SK-N-SH (cell line): ENCODE results near the gene KPNA4. TPM values are rescaled to one million over a fixed set of nuclear protein-coding genes. Genes with fewer than 3 reads are reported as not detected.

Source experiments
- CTCF ChIA-PET: fragments of 300-600, 350-600 bp; formaldehyde crosslinking; extraction: SDS; loops from one replicate; lab custom pipeline; 2021; lab: Yijun Ruan, JAX
- POLR2A ChIA-PET: fragments of 350-600 bp; sonication (Branson Sonifier 250); formaldehyde crosslinking; extraction: SDS; loops from one replicate; lab custom pipeline; 2020; ENCODE audit warnings: antibody characterized with exemption, inconsistent platforms; lab: Yijun Ruan, JAX
- DNase-seq: peaks from one replicate; pipeline ENCODE4 v3.0.0; 2012
- H2AFZ ChIP-seq: fragments of 200-600 bp; sonication (generic); 2 replicates; pipeline ENCODE4 v1.8.1; 2016; ENCODE audit warnings: antibody characterized with exemption, mild to moderate bottlenecking, low read depth
- H3F3A ChIP-seq: fragments of 200-600 bp; sonication (generic); replicated peaks from 2 replicates; pipeline ENCODE3; 2016; ENCODE audit warnings: antibody characterized with exemption, mild to moderate bottlenecking; ENCODE audit not compliant: insufficient read depth
- H3K27ac ChIP-seq, 2 experiments: fragments of 200-500 bp in 1 of 2; fragments of 200-600 bp in 1 of 2; sonication (Bioruptor generic) in 1 of 2; sonication (generic), shearing (Covaris generic) in 1 of 2; 2 replicates each; pipeline versions ENCODE4 v1.5.1 to v1.6.1; 2014 to 2016; ENCODE audit warnings: low read depth in 2 of 2, inconsistent platforms in 1 of 2, low read length in 1 of 2, mild to moderate bottlenecking in 1 of 2, mixed read lengths in 1 of 2
- H3K27me3 ChIP-seq: fragments of 200-600 bp; sonication (generic), shearing (Covaris generic); 2 replicates; pipeline ENCODE4 v1.6.1; 2016; ENCODE audit warnings: mixed run types; ENCODE audit not compliant: insufficient read depth
- H3K36me3 ChIP-seq, 2 experiments: fragments of 200-500 bp in 1 of 2; fragments of 200-600 bp in 1 of 2; sonication (Bioruptor generic) in 1 of 2; sonication (generic) in 1 of 2; replicated peaks in 1 of 2; 2 replicates each; pipeline versions ENCODE3 to v1.5.1; 2014 to 2016; ENCODE audit warnings: low read length in 1 of 2, mild to moderate bottlenecking in 1 of 2; ENCODE audit not compliant: insufficient read depth in 2 of 2, control insufficient read depth in 1 of 2
- H3K4me1 ChIP-seq, 2 experiments: fragments of 200-500 bp in 1 of 2; fragments of 200-600 bp in 1 of 2; sonication (Bioruptor generic) in 1 of 2; sonication (generic), shearing (Covaris generic) in 1 of 2; 2 replicates each; pipeline versions ENCODE4 v1.5.1 to v1.6.1; 2014 to 2016; ENCODE audit warnings: low read depth in 1 of 2, low read length in 1 of 2, mixed run types in 1 of 2; ENCODE audit not compliant: insufficient read depth in 2 of 2, control insufficient read depth in 1 of 2
- H3K4me2 ChIP-seq: fragments of 200-600 bp; sonication (generic), shearing (Covaris generic); 2 replicates; pipeline ENCODE4 v1.6.1; 2017; ENCODE audit warnings: mixed run types
- H3K4me3 ChIP-seq, 2 experiments: fragments of 200-500 bp in 1 of 2; fragments of 200-600 bp in 1 of 2; sonication (Bioruptor generic) in 1 of 2; sonication (generic), shearing (Covaris generic) in 1 of 2; 2 replicates each; pipeline versions ENCODE4 v1.5.1 to v1.8.1; 2014 to 2016; ENCODE audit warnings: low read depth in 2 of 2, inconsistent platforms in 1 of 2, low read length in 1 of 2, mild to moderate bottlenecking in 1 of 2, mixed read lengths in 1 of 2, moderate library complexity in 1 of 2
- H3K79me2 ChIP-seq: fragments of 200-600 bp; sonication (generic); 2 replicates; pipeline ENCODE4 v1.8.1; 2017; ENCODE audit warnings: mild to moderate bottlenecking; ENCODE audit not compliant: insufficient read depth
- H3K9ac ChIP-seq: fragments of 200-600 bp; sonication (generic); 2 replicates; pipeline ENCODE4 v1.6.1; 2017; ENCODE audit warnings: mixed run types
- H3K9me2 ChIP-seq: fragments of 200-600 bp; sonication (generic); 2 replicates; pipeline ENCODE4 v1.6.1; 2017; ENCODE audit warnings: mixed run types
- H3K9me3 ChIP-seq: fragments of 200-600 bp; sonication (generic); 2 replicates; pipeline ENCODE4 v1.6.1; 2017; ENCODE audit warnings: mixed run types, mild to moderate bottlenecking, moderate library complexity
- H4K20me1 ChIP-seq: fragments of 200-600 bp; sonication (generic); 2 replicates; pipeline ENCODE4 v1.6.1; 2017; ENCODE audit warnings: mild to moderate bottlenecking, mixed run types; ENCODE audit not compliant: insufficient read depth
- ELF1 ChIP-seq: IDR thresholded peaks from 2 replicates; pipeline ENCODE4 v1.4.0; 2012
- GABPA ChIP-seq: IDR thresholded peaks from 2 replicates; pipeline ENCODE4 v1.4.0; 2012; ENCODE audit warnings: low read depth, mild to moderate bottlenecking
- GATA2 ChIP-seq: sonication (generic); formaldehyde crosslinking; IDR thresholded peaks from 2 replicates; pipeline ENCODE4 v1.5.0; 2020; ENCODE audit warnings: mild to moderate bottlenecking, missing genetic modification reagents
- RFX5 ChIP-seq: IDR thresholded peaks from 2 replicates; pipeline ENCODE4 v1.6.1; 2012; ENCODE audit warnings: mild to moderate bottlenecking, improper control_type of control experiment, low read length
- TAF1 ChIP-seq: IDR thresholded peaks from 2 replicates; pipeline ENCODE4 v1.6.1; 2012; ENCODE audit warnings: low read depth, mild to moderate bottlenecking, low read length, moderate library complexity, borderline replicate concordance
- TCF12 ChIP-seq: IDR thresholded peaks from 2 replicates; pipeline ENCODE4 v1.4.0; 2012
- YY1 ChIP-seq: IDR thresholded peaks from 2 replicates; pipeline ENCODE4 v1.4.0; 2012; ENCODE audit warnings: low read depth, mild to moderate bottlenecking
- WGBS: methylation state at CpG from one replicate; pipeline ENCODE4 v1.1.6; 2017; ENCODE audit warnings: low lambda C conversion rate; 5-methylcytosine and 5-hydroxymethylcytosine counted together
- polyA plus RNA-seq, 3 experiments: library from polyadenylated mRNA; depleted of rRNA; stranded (reverse); fragments of >200 nt; gene quantifications; 2 replicates each; pipeline ENCODE4 v1.2.3, GENCODE V29; 2012
- TF ChIP-seq, protein P1 (sequence below): IDR thresholded peaks from 2 replicates; pipeline ENCODE4; 2012
- TF ChIP-seq, protein P2 (sequence below): fragments of 150-350 bp; IDR thresholded peaks from 2 replicates; pipeline ENCODE4 v1.6.1; 2017; ENCODE audit warnings: antibody characterized with exemption, low read length, low read depth, borderline replicate concordance
- TF ChIP-seq, protein P3 (sequence below): IDR thresholded peaks from 2 replicates; pipeline ENCODE4 v1.4.0; 2012; ENCODE audit warnings: low read depth

Gene KPNA4
- polyA plus RNA-seq, 1 of the 3 experiments (the other 2 are of a cell fraction): 7.4 TPM

DNA sequence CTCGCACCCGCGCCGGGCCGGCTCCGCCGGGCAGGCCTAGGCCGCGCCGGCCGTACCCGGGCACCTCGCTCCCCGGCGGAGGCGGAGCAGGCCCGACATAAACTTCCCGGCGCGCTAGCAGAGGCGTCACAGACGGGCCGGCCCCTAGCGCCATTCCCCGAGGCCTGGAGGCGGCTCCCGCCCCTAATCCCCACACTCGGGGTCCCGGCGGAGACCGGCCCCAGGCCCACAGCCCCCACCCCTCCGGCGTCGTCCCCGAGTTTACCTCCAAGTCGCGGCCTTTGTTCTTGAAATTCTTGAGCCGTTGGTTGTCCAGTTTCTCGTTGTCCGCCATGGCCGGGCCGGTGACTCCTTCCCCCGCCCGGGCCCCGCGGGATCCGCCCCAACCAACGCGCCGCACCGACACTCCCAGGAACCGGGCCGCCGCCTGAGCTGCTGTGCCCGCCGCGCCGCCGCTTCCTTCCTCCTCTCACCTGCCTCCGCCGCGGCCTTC lies 376 bp downstream of the KPNA4 start:
- peak overlapping the region; percentile 45; the same call in 1 of the 2 replicates for H3K4me2 ChIP-seq
- H3K9me3 ChIP-seq: no peaks in the 10 kb centered on the region
- WGBS: 0% methylated on average over 28 of the region's 62 CpGs
- POLR2A ChIA-PET: no interaction called here
- H3F3A ChIP-seq: peaks cover 13% of the 10 kb centered on the region
- peaks cover 65% of the 10 kb centered on the region for H3K79me2 ChIP-seq
- H3K9me2 ChIP-seq: no peaks in the 10 kb centered on the region
- H3K36me3 ChIP-seq: peaks cover 10 to 14% of the 10 kb centered on the region in 2 experiments
- H3K27me3 ChIP-seq: no peaks in the 10 kb centered on the region
- peak overlapping the region; percentile 74 to 86; a peak in 3 of 4 replicates for H3K4me3 ChIP-seq
- peak; percentile 81 for DNase-seq
- TF ChIP-seq, protein P1, sequence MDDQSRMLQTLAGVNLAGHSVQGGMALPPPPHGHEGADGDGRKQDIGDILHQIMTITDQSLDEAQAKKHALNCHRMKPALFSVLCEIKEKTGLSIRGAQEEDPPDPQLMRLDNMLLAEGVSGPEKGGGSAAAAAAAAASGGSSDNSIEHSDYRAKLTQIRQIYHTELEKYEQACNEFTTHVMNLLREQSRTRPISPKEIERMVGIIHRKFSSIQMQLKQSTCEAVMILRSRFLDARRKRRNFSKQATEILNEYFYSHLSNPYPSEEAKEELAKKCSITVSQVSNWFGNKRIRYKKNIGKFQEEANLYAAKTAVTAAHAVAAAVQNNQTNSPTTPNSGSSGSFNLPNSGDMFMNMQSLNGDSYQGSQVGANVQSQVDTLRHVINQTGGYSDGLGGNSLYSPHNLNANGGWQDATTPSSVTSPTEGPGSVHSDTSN: no peak
- TF ChIP-seq GATA2 (no peak), ELF1 (no peak), TAF1 (peak; percentile 27), YY1 (peak; percentile 64), TCF12 (no peak)
- TF ChIP-seq, protein P2, sequence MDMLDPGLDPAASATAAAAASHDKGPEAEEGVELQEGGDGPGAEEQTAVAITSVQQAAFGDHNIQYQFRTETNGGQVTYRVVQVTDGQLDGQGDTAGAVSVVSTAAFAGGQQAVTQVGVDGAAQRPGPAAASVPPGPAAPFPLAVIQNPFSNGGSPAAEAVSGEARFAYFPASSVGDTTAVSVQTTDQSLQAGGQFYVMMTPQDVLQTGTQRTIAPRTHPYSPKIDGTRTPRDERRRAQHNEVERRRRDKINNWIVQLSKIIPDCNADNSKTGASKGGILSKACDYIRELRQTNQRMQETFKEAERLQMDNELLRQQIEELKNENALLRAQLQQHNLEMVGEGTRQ: no peak
- TF ChIP-seq, protein P3, sequence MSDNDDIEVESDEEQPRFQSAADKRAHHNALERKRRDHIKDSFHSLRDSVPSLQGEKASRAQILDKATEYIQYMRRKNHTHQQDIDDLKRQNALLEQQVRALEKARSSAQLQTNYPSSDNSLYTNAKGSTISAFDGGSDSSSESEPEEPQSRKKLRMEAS: 0 out of 2 replicates have a peak, but pooled peaks have one; percentile 16
- TF ChIP-seq, all 33 proteins: peak for 3
- H3K9ac ChIP-seq: peak overlapping the region; percentile 91
- H4K20me1 ChIP-seq: peaks cover 46% of the 10 kb centered on the region
- peaks cover 0 to 31% of the 10 kb centered on the region in 2 experiments; a peak in 3 of 4 replicates for H3K4me1 ChIP-seq
- peak overlapping the region; percentile 85 to 99 for H3K27ac ChIP-seq
- CTCF ChIA-PET: no interaction called here
- H2AFZ ChIP-seq: no peak overlapping the region

GRCh38 chr3:160564258-160564911 lies 986 bp downstream of the KPNA4 start:
- peaks cover 10 to 14% of the 10 kb centered on the region in 2 experiments for H3K36me3 ChIP-seq
- TF ChIP-seq GABPA (no peak), RFX5 (no peak), TAF1 (no peak)
- TF ChIP-seq, protein P2: no peak
- no peaks in the 10 kb centered on the region for H3K27me3 ChIP-seq
- WGBS: under 1% methylated on average over 16 of the region's 34 CpGs
- POLR2A ChIA-PET: no interaction called here
- H3K4me1 ChIP-seq: peaks cover 0 to 24% of the 10 kb centered on the region in 2 experiments; a peak in 3 of 4 replicates
- H3K27ac ChIP-seq: peak overlapping the region; percentile 55 to 85; a peak in 3 of 4 replicates
- no peaks in the 10 kb centered on the region for H3K9me3 ChIP-seq
- H3K4me2 ChIP-seq: peak overlapping the region; percentile 87
- H3K4me3 ChIP-seq: peak overlapping the region; percentile 74 to 86
- CTCF ChIA-PET: no interaction called here
- no peak for DNase-seq
- no peaks in the 10 kb centered on the region for H3K9me2 ChIP-seq
- H3K79me2 ChIP-seq: peaks cover 71% of the 10 kb centered on the region
- peaks cover 13% of the 10 kb centered on the region for H3F3A ChIP-seq
- H2AFZ ChIP-seq: no peak overlapping the region
- peaks cover 52% of the 10 kb centered on the region for H4K20me1 ChIP-seq
- H3K9ac ChIP-seq: peak overlapping the region; percentile 91
